Neuronal stem cell (in vitro differentiated cells): ENCODE results near the gene RNU6-9.

Source experiments
- DNase-seq: peaks from one replicate; pipeline ENCODE4 v3.0.0-alpha.2; 2013; ENCODE audit warnings: low spot score
- H2AFZ ChIP-seq: one replicate; pipeline ENCODE4 v1.6.1; 2013; ENCODE audit warnings: mild to moderate bottlenecking, low read length, inconsistent platforms
- H2AK5ac ChIP-seq: 2 replicates; pipeline ENCODE4 v1.6.1; 2013; ENCODE audit warnings: low read depth, mild to moderate bottlenecking, inconsistent platforms, low read length, moderate library complexity, mixed read lengths
- H2BK120ac ChIP-seq: 2 replicates; pipeline ENCODE4 v1.6.1; 2013; ENCODE audit warnings: low read depth, mild to moderate bottlenecking, inconsistent platforms, low read length, moderate library complexity, mixed read lengths
- H2BK12ac ChIP-seq: one replicate; pipeline ENCODE4 v1.6.1; 2013; ENCODE audit warnings: low read length, inconsistent platforms
- H2BK15ac ChIP-seq: 2 replicates; pipeline ENCODE4 v1.6.1; 2013; ENCODE audit warnings: mild to moderate bottlenecking, low read length, inconsistent platforms, mixed read lengths
- H2BK5ac ChIP-seq: one replicate; pipeline ENCODE4 v1.6.1; 2013; ENCODE audit warnings: inconsistent platforms, mild to moderate bottlenecking, low read length, moderate library complexity
- H3K14ac ChIP-seq: one replicate; pipeline ENCODE4 v1.6.1; 2013; ENCODE audit warnings: low read length, inconsistent platforms
- H3K18ac ChIP-seq: 2 replicates; pipeline ENCODE4 v1.6.1; 2013; ENCODE audit warnings: low read length, inconsistent platforms
- H3K23ac ChIP-seq: 2 replicates; pipeline ENCODE4 v1.6.1; 2013; ENCODE audit warnings: low read depth, mild to moderate bottlenecking, mixed read lengths, low read length, inconsistent platforms; ENCODE audit not compliant: poor library complexity
- H3K27ac ChIP-seq: replicated peaks from 3 replicates; pipeline ENCODE4 v1.5.1; 2013; ENCODE audit warnings: low read length, inconsistent platforms
- H3K27me3 ChIP-seq, 3 experiments: 2 replicates each; pipeline ENCODE4 v1.6.1; 2013; ENCODE audit warnings: low read length in 3 of 3, mild to moderate bottlenecking in 2 of 3, inconsistent platforms in 1 of 3, low read depth in 1 of 3, mixed read lengths in 1 of 3, moderate library complexity in 1 of 3; ENCODE audit not compliant: control insufficient read depth in 3 of 3, insufficient read depth in 3 of 3
- H3K36me3 ChIP-seq, 2 donors: replicated peaks in 1 of 2; 2 replicates each; pipeline ENCODE4 v1.6.1; 2013; ENCODE audit warnings: low read length in 2 of 2; ENCODE audit not compliant: control insufficient read depth in 2 of 2, insufficient read depth in 2 of 2
- H3K4ac ChIP-seq: 2 replicates; pipeline ENCODE4 v1.6.1; 2013; ENCODE audit warnings: inconsistent platforms, mild to moderate bottlenecking, low read length, moderate library complexity
- H3K4me1 ChIP-seq, 2 donors: 1 replicate in 1 of 2; 2 replicates in 1 of 2; pipeline ENCODE4 v1.6.1; 2013; ENCODE audit warnings: low read length in 2 of 2, low read depth in 1 of 2; ENCODE audit not compliant: control insufficient read depth in 2 of 2, insufficient read depth in 1 of 2
- H3K4me2 ChIP-seq: one replicate; pipeline ENCODE4 v1.6.1; 2013; ENCODE audit warnings: mild to moderate bottlenecking, low read length, inconsistent platforms; ENCODE audit not compliant: insufficient read depth, poor library complexity, severe bottlenecking
- H3K4me3 ChIP-seq, 2 donors: 2 replicates each; pipeline ENCODE4 v1.5.1; 2013; ENCODE audit warnings: low read length in 2 of 2, mild to moderate bottlenecking in 2 of 2, inconsistent platforms in 1 of 2, moderate library complexity in 1 of 2
- H3K79me1 ChIP-seq: one replicate; pipeline ENCODE4 v1.6.1; 2013; ENCODE audit warnings: low read depth, mild to moderate bottlenecking, inconsistent platforms, low read length, moderate library complexity
- H3K9ac ChIP-seq: one replicate; pipeline ENCODE4 v1.6.1; 2013; ENCODE audit warnings: mild to moderate bottlenecking, low read depth, low read length, inconsistent platforms; ENCODE audit not compliant: poor library complexity
- H3K9me3 ChIP-seq, 2 donors: replicated peaks in 1 of 2; 2 replicates each; pipeline versions ENCODE3 to v1.6.1; 2013; ENCODE audit warnings: low read length in 2 of 2, mild to moderate bottlenecking in 2 of 2, inconsistent platforms in 1 of 2, low read depth in 1 of 2, mixed read lengths in 1 of 2, moderate library complexity in 1 of 2; ENCODE audit not compliant: control insufficient read depth in 2 of 2, insufficient read depth in 1 of 2
- H4K8ac ChIP-seq: one replicate; pipeline ENCODE4 v1.6.1; 2013; ENCODE audit warnings: low read depth, mild to moderate bottlenecking, inconsistent platforms, low read length, moderate library complexity
- H4K91ac ChIP-seq: one replicate; pipeline ENCODE4 v1.6.1; 2013; ENCODE audit warnings: low read length, low read depth, mild to moderate bottlenecking, inconsistent platforms; ENCODE audit not compliant: poor library complexity
- WGBS, 2 donors: extraction: QIAGEN DNeasy Blood & Tissue Kit; methylation state at CpG; one replicate each; pipeline ENCODE4 v1.1.7; 2013; ENCODE audit warnings: missing lambda C conversion rate in 2 of 2, mixed read lengths in 1 of 2; ENCODE audit not compliant: insufficient read length in 2 of 2, insufficient replicate concordance in 1 of 2; ENCODE audit errors: extremely low coverage in 2 of 2; 5-methylcytosine and 5-hydroxymethylcytosine counted together

Gene RNU6-9

GRCh38 chr19:920051-920864, 27.0 kb downstream of the RNU6-9 start:
- Histone ChIP-seq H3K4ac (peak overlapping the region; percentile 11), H2BK12ac (peak overlapping the region; percentile 73), H2AK5ac (peak overlapping the region; percentile 90), H3K23ac (peak overlapping the region; percentile 55), H3K18ac (peak overlapping the region; percentile 78), H2BK120ac (peak overlapping the region; percentile 54), H3K14ac (peak overlapping the region; percentile 89), H3K4me3 (peak overlapping the region in 1 of 2 donors; percentile 55), H3K79me1 (no peaks in the 10 kb centered on the region), H3K9ac (peak overlapping the region; percentile 70), H3K4me2 (peak overlapping the region; percentile 54), H3K36me3 (peaks cover 0 to 14% of the 10 kb centered on the region in 2 donors), H3K9me3 (no peaks in the 10 kb centered on the region), H2BK5ac (peak overlapping the region; percentile 84), H3K27me3 (peaks cover 0 to 49% (median 24%) of the 10 kb centered on the region in 3 experiments), H4K8ac (no peak overlapping the region), H3K27ac (no peak overlapping the region), H3K4me1 (peaks cover 5 to 11% of the 10 kb centered on the region in 2 donors), H4K91ac (no peak overlapping the region), H2AFZ (no peak overlapping the region), H2BK15ac (peak overlapping the region; percentile 89)
- WGBS, 2 donors: no CpG with 5 or more reads among the region's 84 CpGs
- DNase-seq: no peak

- Histone ChIP-seq H3K36me3 (peaks cover 6 to 23% of the 10 kb centered on the region in 2 donors), H3K9me3 (no peaks in the 10 kb centered on the region), H3K18ac (peak overlapping the region; percentile 96), H2BK12ac (peak overlapping the region; percentile 94), H3K4ac (no peak overlapping the region), H2AFZ (peak overlapping the region; percentile 97), H2BK5ac (peak overlapping the region; percentile 60), H3K4me2 (peak overlapping the region; percentile 80), H3K4me1 (peaks cover 9 to 10% of the 10 kb centered on the region in 2 donors), H3K4me3 (peak overlapping the region; percentile 69 to 97), H3K9ac (peak overlapping the region; percentile 87), H3K27ac (no peak overlapping the region), H3K79me1 (peaks cover 10% of the 10 kb centered on the region), H3K23ac (peak overlapping the region; percentile 93), H2BK15ac (peak overlapping the region; percentile 95), H2BK120ac (peak overlapping the region; percentile 89), H2AK5ac (peak overlapping the region; percentile 94), H3K27me3 (peaks cover 0 to 20% (median 6%) of the 10 kb centered on the region in 3 experiments), H3K14ac (peak overlapping the region; percentile 75), H4K8ac (peak overlapping the region; percentile 43), H4K91ac (no peak overlapping the region)
- no CpG with 5 or more reads among the region's 31 CpGs for WGBS, 2 donors
- no peak for DNase-seq
Observed at GRCh38 chr19:924553-925086, 31.3 kb downstream of the RNU6-9 start.

GRCh38 chr19:925087-925525, 31.8 kb downstream of the RNU6-9 start:
- H3K27me3 ChIP-seq: peaks cover 0 to 15% (median 2%) of the 10 kb centered on the region in 3 experiments
- peak overlapping the region; percentile 95 for H2BK15ac ChIP-seq
- H2BK120ac ChIP-seq: peak overlapping the region; percentile 89
- H3K79me1 ChIP-seq: peaks cover 10% of the 10 kb centered on the region
- peak overlapping the region; percentile 60 for H2BK5ac ChIP-seq
- peak overlapping the region; percentile 69 to 97 for H3K4me3 ChIP-seq
- peaks cover 9 to 10% of the 10 kb centered on the region in 2 donors for H3K4me1 ChIP-seq
- no peaks in the 10 kb centered on the region for H3K9me3 ChIP-seq
- H3K18ac ChIP-seq: peak overlapping the region; percentile 96
- no peak for DNase-seq
- peak overlapping the region; percentile 94 for H2BK12ac ChIP-seq
- peak overlapping the region; percentile 43 for H4K8ac ChIP-seq
- no CpG with 5 or more reads among the region's 39 CpGs for WGBS, 2 donors
- peak overlapping the region; percentile 93 for H3K23ac ChIP-seq
- peak overlapping the region; percentile 75 for H3K14ac ChIP-seq
- peaks cover 10 to 27% of the 10 kb centered on the region in 2 donors for H3K36me3 ChIP-seq
- H4K91ac ChIP-seq: no peak overlapping the region
- peak overlapping the region; percentile 80 for H3K4me2 ChIP-seq
- peak overlapping the region; percentile 97 for H2AFZ ChIP-seq
- no peak overlapping the region for H3K4ac ChIP-seq
- peak overlapping the region; percentile 94 for H2AK5ac ChIP-seq
- peak overlapping the region; percentile 87 for H3K9ac ChIP-seq
- peak overlapping the region; percentile 56 for H3K27ac ChIP-seq
